ENCODE data around the gene AKR1D1. TPM values are rescaled to one million over a fixed set of nuclear protein-coding genes. Genes with fewer than 3 reads are reported as not detected.

AKR1D1 gene
- total RNA-seq, 1 donor: not detected

- Histone ChIP-seq H3K4me3 (ENCODE audit: insufficient read depth, low read length) (no peak overlapping the region), H3K4me1 (ENCODE audit: insufficient read depth, low read length) (no peaks in the 10 kb centered on the region), H3K27ac (ENCODE audit: low read depth, low read length) (no peak overlapping the region), H3K9me3 (ENCODE audit: low read depth, low read length) (peaks cover 2% of the 10 kb centered on the region), H3K27me3 (ENCODE audit: insufficient read depth, low read length) (no peaks in the 10 kb centered on the region), H2AFZ (ENCODE audit: low read length) (no peak overlapping the region), H3K36me3 (ENCODE audit: insufficient read depth, low read length) (no peaks in the 10 kb centered on the region), H4K20me1 (ENCODE audit: insufficient read depth, low read length) (no peaks in the 10 kb centered on the region), H3K79me2 (ENCODE audit: insufficient read depth, low read length) (no peaks in the 10 kb centered on the region), H3K4me2 (ENCODE audit: insufficient read depth, low read length) (no peak overlapping the region)
- no peak for TF ChIP-seq CTCF (IDR thresholded peaks at IDR 0.05; ENCODE audit: extremely low read depth, low read depth, low read length)
- DNase-seq (ENCODE audit: insufficient read length, low spot score, missing footprints): no peak
These were observed 86.0 kb downstream of the AKR1D1 start for GRCh38 chr7:138162236-138162635.

- Histone ChIP-seq H3K4me2 (ENCODE audit: insufficient read depth, low read length) (no peak overlapping the region), H2AFZ (ENCODE audit: low read length) (no peak overlapping the region)
These were observed 87.5 kb downstream of the AKR1D1 start for GRCh38 chr7:138163800-138164199.

GRCh38 chr7:138164804-138165203 is 88.5 kb downstream of the AKR1D1 start:
- Histone ChIP-seq H3K4me3 (ENCODE audit: insufficient read depth, low read length) (no peak overlapping the region), H3K36me3 (ENCODE audit: insufficient read depth, low read length) (no peaks in the 10 kb centered on the region), H3K4me2 (ENCODE audit: insufficient read depth, low read length) (no peak overlapping the region), H3K27ac (ENCODE audit: low read depth, low read length) (no peak overlapping the region), H3K4me1 (ENCODE audit: insufficient read depth, low read length) (no peaks in the 10 kb centered on the region), H2AFZ (ENCODE audit: low read length) (no peak overlapping the region), H4K20me1 (ENCODE audit: insufficient read depth, low read length) (no peaks in the 10 kb centered on the region), H3K9me3 (ENCODE audit: low read depth, low read length) (peaks cover 2% of the 10 kb centered on the region), H3K79me2 (ENCODE audit: insufficient read depth, low read length) (no peaks in the 10 kb centered on the region), H3K27me3 (ENCODE audit: insufficient read depth, low read length) (peaks cover 6% of the 10 kb centered on the region)
- TF ChIP-seq CTCF (IDR thresholded peaks at IDR 0.05; ENCODE audit: extremely low read depth, low read depth, low read length): no peak
- DNase-seq (ENCODE audit: insufficient read length, low spot score, missing footprints): no peak

More at GRCh38 chr7:138163800-138164199, 87.5 kb downstream of the AKR1D1 start:
- Histone ChIP-seq H3K27me3 (ENCODE audit: insufficient read depth, low read length) (no peaks in the 10 kb centered on the region), H4K20me1 (ENCODE audit: insufficient read depth, low read length) (no peaks in the 10 kb centered on the region), H3K4me1 (ENCODE audit: insufficient read depth, low read length) (no peaks in the 10 kb centered on the region), H3K4me3 (ENCODE audit: insufficient read depth, low read length) (no peak overlapping the region), H3K27ac (ENCODE audit: low read depth, low read length) (no peak overlapping the region), H3K9me3 (ENCODE audit: low read depth, low read length) (peaks cover 2% of the 10 kb centered on the region), H3K79me2 (ENCODE audit: insufficient read depth, low read length) (no peaks in the 10 kb centered on the region), H3K36me3 (ENCODE audit: insufficient read depth, low read length) (no peaks in the 10 kb centered on the region)
- no peak for TF ChIP-seq CTCF (IDR thresholded peaks at IDR 0.05; ENCODE audit: extremely low read depth, low read depth, low read length)
- no peak for DNase-seq (ENCODE audit: insufficient read length, low spot score, missing footprints)

GRCh38 chr7:138166681-138167080 is 90.4 kb downstream of the AKR1D1 start:
- Histone ChIP-seq H3K4me1 (ENCODE audit: insufficient read depth, low read length) (no peaks in the 10 kb centered on the region), H3K27ac (ENCODE audit: low read depth, low read length) (no peak overlapping the region), H3K4me3 (ENCODE audit: insufficient read depth, low read length) (no peak overlapping the region), H4K20me1 (ENCODE audit: insufficient read depth, low read length) (no peaks in the 10 kb centered on the region), H2AFZ (ENCODE audit: low read length) (no peak overlapping the region), H3K27me3 (ENCODE audit: insufficient read depth, low read length) (peaks cover 9% of the 10 kb centered on the region), H3K4me2 (ENCODE audit: insufficient read depth, low read length) (no peak overlapping the region), H3K79me2 (ENCODE audit: insufficient read depth, low read length) (no peaks in the 10 kb centered on the region), H3K9me3 (ENCODE audit: low read depth, low read length) (peaks cover 2% of the 10 kb centered on the region), H3K36me3 (ENCODE audit: insufficient read depth, low read length) (no peaks in the 10 kb centered on the region)
- TF ChIP-seq CTCF (IDR thresholded peaks at IDR 0.05; ENCODE audit: extremely low read depth, low read depth, low read length): no peak
- no peak for DNase-seq (ENCODE audit: insufficient read length, low spot score, missing footprints)
